Neural progenitor cell (in vitro differentiated cells): Measurements from ENCODE around the gene PRUNE2.

Experiments used
- EZH2phosphoT487 ChIP-seq: fragments of 200-600 bp; sonication (generic); IDR thresholded peaks from 2 replicates; pipeline ENCODE4 v1.6.1; 2017; ENCODE audit warnings: antibody characterized with exemption
- TF ChIP-seq, protein P1 (sequence below): fragments of 200-600 bp; sonication (generic); IDR thresholded peaks from 2 replicates; pipeline ENCODE4 v1.5.1; 2017; ENCODE audit warnings: antibody characterized with exemption, mild to moderate bottlenecking

GRCh38 chr9:76709020-76709419, 196.9 kb downstream of the PRUNE2 start:
- TF ChIP-seq, protein P1, sequence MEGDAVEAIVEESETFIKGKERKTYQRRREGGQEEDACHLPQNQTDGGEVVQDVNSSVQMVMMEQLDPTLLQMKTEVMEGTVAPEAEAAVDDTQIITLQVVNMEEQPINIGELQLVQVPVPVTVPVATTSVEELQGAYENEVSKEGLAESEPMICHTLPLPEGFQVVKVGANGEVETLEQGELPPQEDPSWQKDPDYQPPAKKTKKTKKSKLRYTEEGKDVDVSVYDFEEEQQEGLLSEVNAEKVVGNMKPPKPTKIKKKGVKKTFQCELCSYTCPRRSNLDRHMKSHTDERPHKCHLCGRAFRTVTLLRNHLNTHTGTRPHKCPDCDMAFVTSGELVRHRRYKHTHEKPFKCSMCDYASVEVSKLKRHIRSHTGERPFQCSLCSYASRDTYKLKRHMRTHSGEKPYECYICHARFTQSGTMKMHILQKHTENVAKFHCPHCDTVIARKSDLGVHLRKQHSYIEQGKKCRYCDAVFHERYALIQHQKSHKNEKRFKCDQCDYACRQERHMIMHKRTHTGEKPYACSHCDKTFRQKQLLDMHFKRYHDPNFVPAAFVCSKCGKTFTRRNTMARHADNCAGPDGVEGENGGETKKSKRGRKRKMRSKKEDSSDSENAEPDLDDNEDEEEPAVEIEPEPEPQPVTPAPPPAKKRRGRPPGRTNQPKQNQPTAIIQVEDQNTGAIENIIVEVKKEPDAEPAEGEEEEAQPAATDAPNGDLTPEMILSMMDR = no peak
- no peak for TF ChIP-seq EZH2phosphoT487
